NCI-H82 treated with DMSO at 0.1 percent for 48 hours (cell line): ENCODE data around the gene SPDEF.

Experiments used
- DNase-seq: peaks from one replicate; lab custom pipeline; 2025; ENCODE audit not compliant: unreplicated experiment; lab: John Stamatoyannopoulos, UW

The SPDEF gene

GRCh38 chr6:34564181-34564580 is 8.1 kb upstream of the SPDEF start:
- DNase-seq: no peak

GRCh38 chr6:34563513-34563870 is 7.4 kb upstream of the SPDEF start:
- DNase-seq: no peak

- DNase-seq: no peak
Measured at GRCh38 chr6:34562861-34563512, 6.9 kb upstream of the SPDEF start.

DNA sequence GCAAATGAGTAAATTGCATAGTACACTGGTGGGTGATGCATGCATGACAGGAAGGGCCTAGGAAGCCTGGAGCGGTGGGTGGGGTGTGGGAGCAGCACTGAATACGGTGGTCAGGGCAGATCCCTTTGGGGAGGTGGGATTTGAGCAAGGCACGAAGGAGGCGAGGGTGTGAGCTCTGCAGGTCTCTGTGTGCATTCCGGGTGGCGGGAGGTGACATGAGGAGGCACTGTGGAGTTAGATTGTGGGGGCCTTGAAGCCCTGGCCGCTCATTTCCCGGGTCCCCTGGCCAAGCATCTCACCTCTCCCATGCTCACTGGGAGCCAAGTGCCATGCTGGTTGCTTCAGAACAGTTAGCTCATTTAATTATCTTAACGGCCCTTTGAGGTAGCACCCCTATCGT is 6.2 kb upstream of the SPDEF start:
- DNase-seq: no peak

DNA sequence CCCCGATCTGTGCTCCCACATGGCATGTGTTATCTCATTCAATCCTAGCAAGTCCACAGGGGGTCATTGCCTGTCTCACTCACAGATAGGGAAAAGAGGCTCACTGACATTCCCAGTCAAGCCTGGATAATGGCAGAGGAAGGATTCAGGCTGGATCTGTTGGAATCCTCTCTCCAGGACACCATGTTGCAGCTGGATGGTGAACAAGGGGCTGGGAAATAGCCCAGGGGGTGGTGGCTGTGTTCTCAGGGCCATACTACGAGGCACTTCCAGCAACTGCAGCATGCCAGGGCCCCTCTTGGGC is 5.0 kb upstream of the SPDEF start:
- DNase-seq: no peak

- no peak for DNase-seq
Measured at GRCh38 chr6:34560366-34561226, 4.5 kb upstream of the SPDEF start.

GRCh38 chr6:34559651-34560365 is 3.7 kb upstream of the SPDEF start:
- no peak for DNase-seq

DNA sequence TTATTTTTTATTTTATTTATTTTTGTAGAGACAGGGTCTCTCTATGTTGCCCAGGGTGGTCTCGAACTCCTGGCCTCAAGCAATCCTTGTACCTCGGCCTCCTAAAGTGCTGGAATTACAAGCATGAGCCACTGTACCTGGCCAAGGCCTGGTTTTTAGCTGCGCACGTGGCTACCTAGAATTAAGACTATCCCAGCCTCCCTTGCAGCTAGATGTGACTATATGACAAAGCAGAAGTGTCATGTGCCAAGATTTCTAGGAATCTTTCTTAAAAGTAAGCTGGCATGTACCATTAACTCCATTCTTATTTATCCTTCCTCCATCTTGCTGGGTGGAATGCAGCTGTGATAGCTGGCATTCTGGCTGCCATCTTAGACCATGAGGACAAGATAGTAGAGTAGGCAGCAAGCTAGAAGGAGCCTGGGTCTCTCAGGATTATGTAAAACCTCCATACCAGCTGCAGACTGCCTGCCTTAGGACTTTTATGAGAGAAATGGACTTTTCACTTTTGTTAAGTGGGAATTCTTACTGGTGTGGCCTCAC is 2.1 kb upstream of the SPDEF start:
- no peak for DNase-seq

GRCh38 chr6:34557228-34557627 is 1.1 kb upstream of the SPDEF start:
- DNase-seq: no peak

GRCh38 chr6:34556493-34556892 is 364 bp upstream of the SPDEF start:
- no peak for DNase-seq

- no peak for DNase-seq
Measured at GRCh38 chr6:34555328-34555727, 801 bp downstream of the SPDEF start.

- no peak for DNase-seq
Measured at GRCh38 chr6:34555007-34555322, 1.2 kb downstream of the SPDEF start.

DNA sequence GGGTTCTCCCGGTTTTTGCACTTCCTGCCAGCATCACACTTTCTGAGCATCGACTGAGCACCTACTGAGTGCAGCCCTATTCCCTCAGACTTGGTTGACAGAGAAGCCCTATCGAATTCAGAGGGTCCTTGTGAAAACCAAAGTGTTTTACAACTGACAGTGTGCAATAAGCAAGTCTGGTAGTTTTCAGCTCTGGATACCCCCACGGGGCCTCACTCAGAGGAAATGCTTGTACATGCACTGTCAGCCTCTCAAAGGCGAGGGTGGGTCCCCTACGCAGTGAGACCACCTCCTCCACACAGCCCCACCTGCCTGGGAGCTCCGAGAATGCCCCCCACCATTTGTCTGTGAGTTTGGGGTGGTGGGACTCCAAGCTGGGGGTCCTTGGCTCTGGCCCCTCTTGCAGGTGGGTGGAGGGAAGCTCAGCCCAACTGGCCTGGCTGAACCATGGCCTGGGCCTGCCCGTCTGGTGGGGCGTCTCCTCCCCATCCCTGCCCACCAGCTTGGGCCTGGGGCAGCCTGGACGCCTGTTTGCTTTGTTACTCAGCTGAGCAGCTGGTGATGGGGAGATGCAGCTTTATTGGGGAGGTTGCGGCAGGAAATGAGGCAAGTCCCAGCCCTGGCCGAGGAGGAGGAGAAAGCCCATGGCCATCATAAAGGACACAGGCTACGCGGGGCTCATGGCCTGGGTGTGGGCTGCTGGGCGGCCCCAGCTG is 1.7 kb downstream of the SPDEF start:
- no peak for DNase-seq

DNA sequence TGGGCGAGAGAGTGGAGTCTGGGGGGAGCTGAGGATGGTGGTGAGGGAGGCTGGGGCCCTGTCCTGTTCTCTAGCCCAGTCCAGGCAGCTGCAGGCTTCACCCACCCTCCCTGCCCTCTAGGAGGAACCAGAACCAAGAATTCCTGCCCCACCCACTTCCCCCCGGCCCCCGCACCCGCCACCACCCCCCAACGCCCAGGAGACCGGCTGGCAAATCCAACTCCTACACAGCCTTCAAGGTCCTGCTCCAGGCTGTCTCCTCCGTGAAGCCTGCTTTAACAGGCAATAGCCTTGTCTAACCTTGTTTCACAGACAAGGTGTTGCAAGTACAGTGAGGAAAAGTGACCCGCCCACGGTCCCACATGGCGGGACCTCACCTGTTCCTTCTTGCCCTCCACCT is 2.4 kb downstream of the SPDEF start:
- DNase-seq: no peak

- no peak for DNase-seq
Measured at GRCh38 chr6:34553146-34553545, 3.0 kb downstream of the SPDEF start.

- no peak for DNase-seq
Measured at GRCh38 chr6:34552620-34553019, 3.5 kb downstream of the SPDEF start.

- DNase-seq: no peak
Measured at GRCh38 chr6:34551720-34552119, 4.4 kb downstream of the SPDEF start.

DNA sequence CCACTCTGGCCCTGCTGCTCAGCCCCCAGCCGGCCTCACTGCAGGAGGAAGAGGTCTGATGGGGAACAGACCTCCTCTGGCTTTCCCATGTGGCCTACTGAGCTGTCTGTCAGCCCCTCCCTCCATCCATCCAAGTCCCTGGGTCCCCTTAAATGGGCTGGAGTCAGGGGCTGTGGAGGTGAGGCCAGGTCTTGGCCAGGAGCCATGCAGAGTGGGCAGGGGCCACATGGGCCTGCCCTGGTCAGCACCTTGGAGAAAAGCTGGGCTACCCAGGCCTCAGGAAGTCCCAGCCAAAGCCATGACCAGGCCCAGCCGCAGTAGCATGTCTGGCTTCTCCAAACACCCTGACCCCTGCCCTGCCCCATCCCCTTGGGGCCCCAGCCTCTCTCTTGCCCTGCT is 6.3 kb downstream of the SPDEF start:
- DNase-seq: no peak

DNA sequence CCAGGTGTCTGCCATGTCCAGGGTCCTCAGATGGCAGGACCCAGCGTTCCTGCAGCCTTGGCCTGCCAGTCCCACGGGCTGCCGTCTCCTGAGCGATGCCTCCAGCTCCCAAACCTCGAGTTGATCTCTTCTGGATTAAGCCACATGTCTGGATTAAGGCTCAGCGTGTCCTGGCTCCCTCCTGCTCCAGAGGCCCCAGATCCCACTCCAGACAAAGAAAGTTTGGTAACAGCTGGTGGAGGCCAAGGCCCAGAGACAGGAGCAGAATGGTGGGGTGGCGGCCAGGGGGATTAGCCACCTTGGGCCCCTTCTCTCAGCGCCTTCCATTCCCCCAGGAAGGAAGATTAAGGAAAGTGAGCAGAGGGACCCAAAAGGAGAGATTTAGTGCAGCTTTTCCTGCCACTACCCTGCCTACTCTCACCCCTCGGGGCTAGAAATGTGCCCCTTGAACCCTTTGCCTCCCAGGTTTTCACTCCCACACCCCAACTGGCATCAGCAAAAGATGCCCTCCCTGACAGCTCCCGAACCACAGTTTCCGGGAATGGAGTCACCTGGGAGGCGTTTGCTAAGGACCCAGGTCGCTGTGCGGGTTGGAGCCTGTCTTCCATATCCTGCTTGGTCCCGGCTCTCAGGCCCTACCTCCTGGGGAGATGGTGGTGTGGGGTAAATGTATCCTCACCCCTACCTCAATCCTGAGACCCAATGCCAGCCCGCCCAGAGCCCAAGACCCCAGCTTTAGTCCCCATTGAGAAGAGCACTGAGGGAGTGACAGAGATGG is 6.9 kb downstream of the SPDEF start:
- DNase-seq: peak; percentile 91

- DNase-seq: no peak
Measured at GRCh38 chr6:34547701-34548644, 8.2 kb downstream of the SPDEF start.
